SU-DHL-6 (cell line): ENCODE results near the gene BLOC1S5.
A peak's percentile ranks its signal among the peaks of the same experiment; 100 is the strongest.

Source experiments
- H2AFZ ChIP-seq: fragments of 200-600 bp; sonication (generic); 2 replicates; pipeline ENCODE4 v1.6.1; 2014; ENCODE audit warnings: low read depth, mild to moderate bottlenecking, moderate library complexity, mixed read lengths, antibody characterized with exemption, low read length; ENCODE audit not compliant: severe bottlenecking
- H3F3A ChIP-seq: fragments of 200-600 bp; shearing (Covaris generic); 2 replicates; pipeline ENCODE4 v1.6.0; 2016; ENCODE audit warnings: antibody characterized with exemption, mild to moderate bottlenecking; ENCODE audit not compliant: insufficient read depth
- H3K27ac ChIP-seq: fragments of 200-600 bp; sonication (generic); 2 replicates; pipeline ENCODE4 v1.5.1; 2016; ENCODE audit warnings: low read depth, mild to moderate bottlenecking, low read length, moderate library complexity, mixed read lengths
- H3K27me3 ChIP-seq: fragments of 200-600 bp; sonication (generic), shearing (Covaris generic); 2 replicates; pipeline ENCODE4 v1.6.0; 2014; ENCODE audit warnings: mild to moderate bottlenecking, low read length
- H3K36me3 ChIP-seq: fragments of 200-600 bp; sonication (generic); 2 replicates; pipeline ENCODE4 v1.6.1; 2014; ENCODE audit warnings: mild to moderate bottlenecking, low read length, mixed read lengths
- H3K4me2 ChIP-seq: fragments of 300-600, 200-600 bp; shearing (Covaris generic), sonication (generic); 2 replicates; pipeline ENCODE4 v1.6.0; 2014; ENCODE audit warnings: low read length, low read depth, mild to moderate bottlenecking; ENCODE audit not compliant: poor library complexity, severe bottlenecking
- H3K4me3 ChIP-seq: fragments of 200-600 bp; sonication (generic); 2 replicates; pipeline ENCODE4 v1.5.1; 2014; ENCODE audit warnings: antibody characterized with exemption, low read length, mild to moderate bottlenecking, mixed read lengths; ENCODE audit not compliant: insufficient read depth, poor library complexity, severe bottlenecking
- H3K79me2 ChIP-seq: fragments of 200-600 bp; sonication (generic); 2 replicates; pipeline ENCODE4 v1.6.1; 2014; ENCODE audit warnings: mild to moderate bottlenecking, low read length, moderate library complexity; ENCODE audit not compliant: insufficient read depth
- H3K9ac ChIP-seq: fragments of 200-600 bp; sonication (generic); 2 replicates; pipeline ENCODE4 v1.7.0; 2014; ENCODE audit warnings: mild to moderate bottlenecking, low read length
- H3K9me2 ChIP-seq: fragments of 200-600 bp; sonication (generic); replicated peaks from 2 replicates; pipeline ENCODE4 v1.6.1; 2014; ENCODE audit warnings: low read length; ENCODE audit not compliant: insufficient read depth
- H3K9me3 ChIP-seq: fragments of 200-600 bp; sonication (generic); 2 replicates; pipeline ENCODE4 v1.6.1; 2014; ENCODE audit warnings: low read length, mixed read lengths; ENCODE audit not compliant: insufficient read depth
- H4K20me1 ChIP-seq: fragments of 200-600 bp; sonication (generic); 2 replicates; pipeline ENCODE4 v1.6.1; 2014; ENCODE audit warnings: low read depth, mild to moderate bottlenecking, antibody characterized with exemption, low read length, moderate library complexity, mixed read lengths
- EZH2phosphoT487 ChIP-seq: fragments of 200-600 bp; sonication (generic), shearing (Covaris generic); conservative IDR thresholded peaks from 2 replicates; pipeline ENCODE4 v1.6.1; 2018; ENCODE audit warnings: mild to moderate bottlenecking, antibody characterized with exemption, low read length, moderate library complexity, mixed read lengths
- TF ChIP-seq, protein P1 (sequence below): fragments of 200-600 bp; sonication (generic); IDR thresholded peaks from one replicate; pipeline ENCODE4 v1.5.1; 2017; ENCODE audit warnings: antibody characterized with exemption, mild to moderate bottlenecking, low read length, moderate library complexity; ENCODE audit not compliant: insufficient read depth, poor library complexity, severe bottlenecking

Gene BLOC1S5

DNA sequence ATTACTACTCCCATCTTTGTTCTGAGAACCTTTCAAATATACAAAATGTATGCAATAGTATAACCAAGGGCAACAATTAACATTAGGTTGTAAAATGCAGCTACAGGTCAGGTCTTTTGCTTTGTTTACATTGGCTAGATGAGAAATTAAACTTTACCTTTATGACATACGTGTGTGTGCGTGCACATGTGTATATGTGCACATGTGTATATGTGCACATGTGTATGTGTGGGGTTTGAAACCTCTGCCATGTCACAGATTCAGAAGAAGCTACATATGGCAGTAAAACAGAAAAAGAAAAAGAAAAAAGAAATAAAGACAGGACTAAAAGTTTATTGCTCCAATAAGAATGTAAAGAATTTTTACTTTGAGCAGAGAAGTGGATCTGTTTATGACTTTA lies 40.6 kb downstream of the BLOC1S5 start:
- Histone ChIP-seq H2AFZ (no peak overlapping the region), H3K36me3 (peaks cover 11% of the 10 kb centered on the region; the same call in 1 of the 2 replicates), H3K27ac (no peak overlapping the region), H3K27me3 (no peaks in the 10 kb centered on the region), H3K9me2 (no peaks in the 10 kb centered on the region), H3K79me2 (peaks cover 11% of the 10 kb centered on the region), H3K4me3 (no peak overlapping the region), H3K9ac (no peak overlapping the region), H4K20me1 (no peaks in the 10 kb centered on the region), H3K4me2 (no peak overlapping the region), H3K9me3 (no peaks in the 10 kb centered on the region), H3F3A (peaks cover 5% of the 10 kb centered on the region; the same call in 1 of the 2 replicates)
- no peak for TF ChIP-seq EZH2phosphoT487
- TF ChIP-seq, protein P1, sequence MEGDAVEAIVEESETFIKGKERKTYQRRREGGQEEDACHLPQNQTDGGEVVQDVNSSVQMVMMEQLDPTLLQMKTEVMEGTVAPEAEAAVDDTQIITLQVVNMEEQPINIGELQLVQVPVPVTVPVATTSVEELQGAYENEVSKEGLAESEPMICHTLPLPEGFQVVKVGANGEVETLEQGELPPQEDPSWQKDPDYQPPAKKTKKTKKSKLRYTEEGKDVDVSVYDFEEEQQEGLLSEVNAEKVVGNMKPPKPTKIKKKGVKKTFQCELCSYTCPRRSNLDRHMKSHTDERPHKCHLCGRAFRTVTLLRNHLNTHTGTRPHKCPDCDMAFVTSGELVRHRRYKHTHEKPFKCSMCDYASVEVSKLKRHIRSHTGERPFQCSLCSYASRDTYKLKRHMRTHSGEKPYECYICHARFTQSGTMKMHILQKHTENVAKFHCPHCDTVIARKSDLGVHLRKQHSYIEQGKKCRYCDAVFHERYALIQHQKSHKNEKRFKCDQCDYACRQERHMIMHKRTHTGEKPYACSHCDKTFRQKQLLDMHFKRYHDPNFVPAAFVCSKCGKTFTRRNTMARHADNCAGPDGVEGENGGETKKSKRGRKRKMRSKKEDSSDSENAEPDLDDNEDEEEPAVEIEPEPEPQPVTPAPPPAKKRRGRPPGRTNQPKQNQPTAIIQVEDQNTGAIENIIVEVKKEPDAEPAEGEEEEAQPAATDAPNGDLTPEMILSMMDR: no peak

DNA sequence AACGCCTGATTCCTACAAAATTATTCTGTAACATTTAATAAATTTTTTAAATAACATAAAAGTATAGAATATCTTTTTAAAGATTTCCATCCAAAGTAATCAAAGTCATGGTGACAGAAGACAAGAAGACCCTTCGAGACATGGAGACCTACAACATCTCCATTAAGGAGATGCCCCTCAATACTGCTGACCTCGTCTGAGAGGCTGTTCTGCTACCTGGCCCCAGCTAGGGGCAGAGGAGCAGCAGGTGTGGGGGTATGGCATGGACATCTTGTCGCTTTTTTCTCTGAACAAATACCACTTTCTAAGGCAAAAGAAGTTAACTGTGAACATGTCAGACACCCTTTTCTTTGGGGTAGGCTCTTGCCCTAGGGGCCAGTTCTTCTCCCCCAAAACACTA lies 44.1 kb downstream of the BLOC1S5 start:
- H3K9me2 ChIP-seq: no peaks in the 10 kb centered on the region
- H3K27ac ChIP-seq: no peak overlapping the region
- H3F3A ChIP-seq: peaks cover 10% of the 10 kb centered on the region; the same call in 1 of the 2 replicates
- no peak for TF ChIP-seq EZH2phosphoT487
- TF ChIP-seq, protein P1: no peak
- no peaks in the 10 kb centered on the region for H3K9me3 ChIP-seq
- peaks cover 4% of the 10 kb centered on the region; the same call in 1 of the 2 replicates for H3K79me2 ChIP-seq
- H3K4me3 ChIP-seq: no peak overlapping the region
- 0 out of 2 replicates have a peak, but pooled peaks cover 3% of the 10 kb centered on the region for H4K20me1 ChIP-seq
- H2AFZ ChIP-seq: no peak overlapping the region
- no peak overlapping the region for H3K4me2 ChIP-seq
- peaks cover 18% of the 10 kb centered on the region; the same call in 1 of the 2 replicates for H3K36me3 ChIP-seq
- no peak overlapping the region for H3K9ac ChIP-seq
- H3K27me3 ChIP-seq: no peaks in the 10 kb centered on the region

DNA sequence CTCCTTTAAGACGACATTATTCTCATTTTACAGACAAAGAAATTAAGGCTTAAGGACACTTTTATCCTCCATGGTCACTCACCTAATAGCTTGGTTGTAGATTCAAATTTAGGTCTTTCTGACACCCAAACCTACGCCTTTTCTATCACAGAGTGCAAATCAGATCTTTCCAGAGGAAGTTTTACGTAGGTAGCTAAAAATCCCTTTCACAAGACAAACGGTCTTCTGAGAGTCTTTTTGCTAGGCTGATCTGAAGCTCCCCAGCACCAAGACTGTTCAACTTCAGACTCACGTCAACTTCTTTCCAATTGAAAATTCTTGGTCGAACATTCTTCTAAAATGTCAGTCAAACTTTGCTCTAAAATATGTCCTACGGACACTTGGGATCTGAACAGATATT lies 46.5 kb downstream of the BLOC1S5 start:
- Histone ChIP-seq H3F3A (peaks cover 10% of the 10 kb centered on the region), H3K4me2 (peak overlapping the region; percentile 52), H3K4me3 (peak overlapping the region; percentile 16), H3K36me3 (peaks cover 20% of the 10 kb centered on the region; the same call in 1 of the 2 replicates), H2AFZ (peak overlapping the region; percentile 2), H3K79me2 (peaks cover 4% of the 10 kb centered on the region; the same call in 1 of the 2 replicates), H3K27me3 (no peaks in the 10 kb centered on the region), H3K27ac (peak overlapping the region; percentile 12), H3K9me3 (no peaks in the 10 kb centered on the region), H3K9ac (peak overlapping the region; percentile 4), H4K20me1 (0 out of 2 replicates have a peak, but pooled peaks cover 3% of the 10 kb centered on the region), H3K9me2 (no peaks in the 10 kb centered on the region)
- no peak for TF ChIP-seq EZH2phosphoT487
- TF ChIP-seq, protein P1: no peak
